Gastroesophageal sphincter (tissue), 3 donors: ENCODE measurements around the gene RAD9A.

Experiments
- EP300 ChIP-seq: sonication (generic); formaldehyde crosslinking; IDR thresholded peaks from one replicate; pipeline ENCODE4 v1.6.1; 2017; ENCODE audit warnings: antibody characterized with exemption, mild to moderate bottlenecking
- POLR2A ChIP-seq, 2 donors: fragments of 450-650 bp; IDR thresholded peaks; one replicate each; pipeline ENCODE4 v1.6.1; 2017; ENCODE audit warnings: antibody characterized with exemption in 2 of 2, mild to moderate bottlenecking in 2 of 2, moderate library complexity in 1 of 2
- POLR2AphosphoS5 ChIP-seq: sonication (generic); formaldehyde crosslinking; IDR thresholded peaks from one replicate; pipeline ENCODE4 v1.6.1; 2017; ENCODE audit warnings: antibody characterized with exemption
- TF ChIP-seq, protein P1 (sequence below), 4 experiments: fragments of 200-600 bp in 2 of 4; fragments of 450-650 bp in 2 of 4; sonication (generic) in 1 of 4; IDR thresholded peaks; one replicate each; pipeline ENCODE4 v1.5.1; 2017 to 2019; ENCODE audit warnings: antibody characterized with exemption in 4 of 4, mild to moderate bottlenecking in 2 of 4, moderate library complexity in 2 of 4

GRCh38 chr11:67351275-67352005 is 40.3 kb upstream of the RAD9A start:
- TF ChIP-seq, protein P1, sequence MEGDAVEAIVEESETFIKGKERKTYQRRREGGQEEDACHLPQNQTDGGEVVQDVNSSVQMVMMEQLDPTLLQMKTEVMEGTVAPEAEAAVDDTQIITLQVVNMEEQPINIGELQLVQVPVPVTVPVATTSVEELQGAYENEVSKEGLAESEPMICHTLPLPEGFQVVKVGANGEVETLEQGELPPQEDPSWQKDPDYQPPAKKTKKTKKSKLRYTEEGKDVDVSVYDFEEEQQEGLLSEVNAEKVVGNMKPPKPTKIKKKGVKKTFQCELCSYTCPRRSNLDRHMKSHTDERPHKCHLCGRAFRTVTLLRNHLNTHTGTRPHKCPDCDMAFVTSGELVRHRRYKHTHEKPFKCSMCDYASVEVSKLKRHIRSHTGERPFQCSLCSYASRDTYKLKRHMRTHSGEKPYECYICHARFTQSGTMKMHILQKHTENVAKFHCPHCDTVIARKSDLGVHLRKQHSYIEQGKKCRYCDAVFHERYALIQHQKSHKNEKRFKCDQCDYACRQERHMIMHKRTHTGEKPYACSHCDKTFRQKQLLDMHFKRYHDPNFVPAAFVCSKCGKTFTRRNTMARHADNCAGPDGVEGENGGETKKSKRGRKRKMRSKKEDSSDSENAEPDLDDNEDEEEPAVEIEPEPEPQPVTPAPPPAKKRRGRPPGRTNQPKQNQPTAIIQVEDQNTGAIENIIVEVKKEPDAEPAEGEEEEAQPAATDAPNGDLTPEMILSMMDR (IDR thresholded peaks at IDR 0.05), result peak in 3 of 4 experiments; percentile 87 to 94 (median 93)
- TF ChIP-seq POLR2A (IDR thresholded peaks at IDR 0.05), result no peak
- no peak for TF ChIP-seq POLR2AphosphoS5
- no peak for TF ChIP-seq EP300
